Suppressor macrophage (primary cell): ENCODE results near the gene NOSIP.
"Not testable (repeated sequence)": the region's sequence is repeated elsewhere in the genome, so short reads cannot be mapped to it uniquely, and the experiment has no call there.

ENCODE experiments used
- DNase-seq, 4 experiments: peaks; one replicate each; pipeline ENCODE4 v3.0.0-alpha.2; 2020 to 2022
- total RNA-seq, 17 experiments: gene quantifications; one replicate each; lab custom pipeline; 2026; ENCODE audit warnings: mixed read lengths in 6 of 17, inconsistent platforms in 3 of 17; lab: John Stamatoyannopoulos, UW

The NOSIP gene, protein sequence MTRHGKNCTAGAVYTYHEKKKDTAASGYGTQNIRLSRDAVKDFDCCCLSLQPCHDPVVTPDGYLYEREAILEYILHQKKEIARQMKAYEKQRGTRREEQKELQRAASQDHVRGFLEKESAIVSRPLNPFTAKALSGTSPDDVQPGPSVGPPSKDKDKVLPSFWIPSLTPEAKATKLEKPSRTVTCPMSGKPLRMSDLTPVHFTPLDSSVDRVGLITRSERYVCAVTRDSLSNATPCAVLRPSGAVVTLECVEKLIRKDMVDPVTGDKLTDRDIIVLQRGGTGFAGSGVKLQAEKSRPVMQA
- total RNA-seq, result 12.4 to 32.2 (median 18.5) reads per million in 17 experiments

DNA sequence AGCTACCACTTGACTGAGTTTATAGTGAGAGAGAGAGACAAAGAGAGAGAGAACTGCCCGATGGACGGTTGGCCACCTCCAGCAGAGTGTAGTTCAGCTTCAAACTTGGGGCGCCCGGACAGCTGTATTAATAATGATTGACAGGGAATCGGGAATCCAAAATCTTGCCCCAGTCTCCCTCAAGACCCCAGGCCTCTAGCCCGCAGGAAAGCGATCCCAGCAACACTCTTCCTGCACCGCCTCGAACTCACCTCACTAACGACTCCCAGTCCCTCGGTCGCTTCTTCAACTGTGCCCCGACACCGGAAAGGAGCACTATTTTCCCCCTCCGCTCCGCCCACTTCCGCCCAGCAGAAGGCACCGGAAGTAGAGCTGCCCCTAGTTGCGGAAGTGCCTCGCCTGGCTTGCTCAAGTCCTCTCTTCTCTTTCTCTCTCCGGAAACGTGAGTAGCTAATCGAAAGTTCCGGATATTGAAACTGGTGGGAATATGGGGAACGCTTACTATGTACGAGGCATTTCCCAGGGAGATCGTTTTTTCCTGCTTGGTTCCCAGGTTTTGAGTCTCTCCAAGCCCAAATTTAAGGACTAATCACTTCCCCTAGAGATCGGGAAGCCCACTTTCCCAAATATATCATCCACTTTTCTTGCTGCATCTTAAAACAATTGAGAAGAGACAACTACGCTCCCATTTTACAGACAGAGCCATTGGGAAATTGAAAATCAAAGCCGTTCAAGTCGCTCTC, at the start of gene NOSIP:
Gene NOSIP, minus strand, starts transcription at position 293 of the 743 bp plus-strand sequence. CDS start 19,865 bp downstream, outside the sequence.
- DNase-seq, result peak; percentile 96 to 99 (median 98)

DNA sequence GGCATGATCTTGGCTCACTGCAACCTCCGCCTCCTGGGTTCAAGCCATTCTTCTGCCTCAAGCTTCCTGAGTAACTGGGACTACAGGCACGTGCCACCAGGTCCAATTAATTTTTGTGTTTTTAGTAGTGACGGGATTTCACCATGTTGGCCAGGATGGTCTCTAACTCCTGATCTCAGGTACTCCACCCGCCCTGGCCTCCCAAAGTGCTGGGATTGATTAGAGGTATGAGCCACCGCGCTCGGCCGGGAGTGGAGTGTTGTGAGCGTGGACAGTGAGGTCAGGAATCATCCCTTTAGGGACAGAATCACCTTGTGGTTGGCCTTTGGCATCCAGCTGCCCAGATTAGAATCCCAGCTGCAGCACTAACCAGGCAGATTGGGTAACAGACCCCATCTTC, 49.3 kb upstream of the NOSIP start:
- no peak for DNase-seq

DNA sequence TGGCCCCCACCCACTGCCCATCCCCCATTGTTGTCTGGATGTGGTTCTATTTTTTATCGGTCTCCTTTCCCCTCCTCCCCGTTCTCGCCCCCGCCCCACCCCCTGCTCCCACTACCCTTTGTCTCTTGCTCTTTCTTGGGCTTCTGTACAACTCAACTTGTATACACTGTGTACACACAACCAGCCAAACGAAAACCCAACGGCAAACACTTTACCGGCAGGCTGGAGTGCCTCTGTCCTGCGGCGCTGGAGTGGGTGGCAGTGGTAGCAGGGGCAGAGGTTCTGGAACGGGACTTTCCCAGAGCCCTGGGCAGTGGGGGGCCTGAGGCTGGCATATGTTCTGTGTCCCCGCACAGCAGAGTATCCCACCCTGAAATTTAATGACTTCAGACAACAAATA, 45.9 kb upstream of the NOSIP start:
- no peak for DNase-seq

DNA sequence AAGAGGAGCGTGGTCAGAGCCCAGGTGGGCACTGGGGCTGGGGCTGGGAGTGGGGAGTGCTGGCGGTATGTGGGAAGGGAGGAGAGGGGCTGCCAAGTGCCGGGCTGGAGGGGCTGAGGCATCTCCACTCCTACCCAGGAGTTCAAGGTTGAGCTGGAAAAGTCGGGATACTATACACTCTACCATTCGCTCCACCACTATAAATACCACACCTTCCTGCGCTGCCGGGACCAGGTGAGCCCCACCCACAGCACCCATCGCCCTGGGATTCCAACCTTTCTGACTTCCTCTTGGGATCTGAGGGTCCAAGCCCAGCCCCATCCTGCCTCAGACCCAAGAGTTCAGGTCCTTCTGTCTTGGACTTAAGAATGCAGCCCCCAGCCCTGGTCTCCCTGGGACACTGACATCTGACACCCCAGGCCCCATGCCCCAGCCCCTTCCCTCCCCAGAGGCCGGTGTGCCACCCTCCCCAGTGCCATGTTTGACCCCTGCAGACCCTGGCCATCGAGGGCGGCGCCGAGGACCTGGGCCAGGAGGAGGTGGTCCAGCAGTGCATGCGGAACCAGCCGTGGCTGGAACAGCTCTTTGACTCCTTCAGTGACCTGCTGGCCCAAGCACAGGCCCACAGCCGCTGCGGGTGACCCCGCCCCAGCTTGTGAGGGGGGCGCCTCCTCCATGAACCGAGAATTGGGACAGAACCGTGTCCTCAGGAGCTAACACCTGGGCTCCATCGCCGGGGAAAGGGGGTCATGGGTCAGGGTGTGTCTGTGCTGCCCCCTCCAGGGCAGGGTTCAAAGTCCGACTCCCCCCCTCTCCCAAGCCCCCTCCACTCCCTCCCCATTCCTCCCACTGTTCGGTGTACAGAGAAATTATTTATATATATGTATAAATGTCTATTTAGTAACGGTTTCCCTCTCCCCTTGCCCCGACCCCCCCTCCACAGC, 44.9 kb upstream of the NOSIP start:
- no peak for DNase-seq

DNA sequence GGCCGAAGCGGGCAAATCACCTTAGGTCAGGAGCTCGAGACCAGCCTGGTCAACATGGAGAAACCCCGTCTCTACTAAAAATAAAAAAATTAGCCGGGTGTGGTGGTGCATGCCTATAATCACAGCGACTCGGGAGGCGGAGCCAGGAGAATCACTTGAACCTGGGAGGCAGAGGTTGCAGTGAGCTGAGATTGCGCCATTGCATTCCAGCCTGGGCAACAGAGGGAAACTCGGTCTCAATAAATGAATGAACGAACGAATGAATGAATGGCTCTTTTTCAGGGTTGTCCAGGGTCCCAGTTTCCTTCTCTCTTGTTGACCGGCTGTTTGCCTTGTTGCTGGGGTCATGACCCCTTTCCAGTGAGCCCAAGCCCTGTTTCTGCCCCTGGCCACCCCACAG, 37.5 kb upstream of the NOSIP start:
- DNase-seq, result not testable (repeated sequence)

DNA sequence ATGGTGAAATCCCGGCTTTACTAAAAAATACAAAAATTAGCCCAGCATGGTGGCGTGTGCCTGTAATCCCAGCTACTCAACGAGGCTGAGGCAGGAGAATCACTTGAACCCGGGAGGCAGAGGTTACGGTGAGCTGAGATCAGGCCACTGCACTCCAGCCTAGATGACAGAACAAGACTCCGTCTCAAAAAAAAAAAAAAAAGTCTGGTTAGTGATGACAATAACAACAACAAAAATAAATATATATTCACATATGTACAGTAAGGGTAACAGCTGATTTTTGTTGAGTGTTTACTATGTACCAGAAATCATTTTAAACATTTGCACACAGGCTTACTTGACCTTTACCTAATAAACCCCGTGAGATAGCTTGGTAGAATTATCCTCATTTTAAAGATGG, 36.6 kb upstream of the NOSIP start:
- DNase-seq, result no peak

DNA sequence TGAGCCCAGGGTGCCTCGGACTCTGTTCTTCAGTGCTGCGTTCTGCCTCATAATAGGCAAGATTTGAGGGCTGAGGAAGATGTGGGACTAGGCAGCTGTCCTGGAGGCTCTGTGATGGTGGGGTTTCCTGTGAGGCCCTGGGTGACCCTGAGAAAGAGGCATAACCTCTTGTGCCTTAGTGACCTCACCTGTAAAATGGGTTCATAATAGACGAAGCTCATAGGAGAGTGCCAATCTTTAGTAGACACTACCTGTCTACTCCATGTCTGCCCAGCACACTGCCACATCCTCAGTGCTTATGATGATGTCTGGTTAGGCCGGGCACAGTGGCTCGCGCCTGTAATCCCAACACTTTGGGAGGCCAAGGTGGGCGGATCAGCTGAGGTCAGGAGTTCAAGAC, 36.2 kb upstream of the NOSIP start:
- no peak for DNase-seq

DNA sequence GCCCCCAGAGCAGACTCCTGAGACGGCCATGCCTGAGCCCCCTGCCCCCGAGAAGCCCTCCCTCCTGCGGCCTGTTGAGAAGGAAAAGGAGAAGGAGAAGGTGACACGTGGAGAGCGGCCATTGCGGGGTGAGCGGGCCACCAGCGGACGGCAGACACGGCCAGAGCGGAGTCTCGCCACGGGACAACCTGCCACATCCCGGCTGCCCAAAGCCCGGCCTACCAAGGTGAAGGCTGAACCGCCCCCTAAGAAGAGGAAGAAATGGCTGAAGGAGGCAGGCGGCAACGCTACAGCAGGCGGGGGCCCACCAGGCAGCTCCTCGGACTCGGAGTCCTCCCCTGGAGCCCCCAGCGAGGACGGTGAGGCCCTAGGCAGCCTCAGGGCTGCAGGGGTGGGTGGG, 35.5 kb upstream of the NOSIP start:
- no peak for DNase-seq

DNA sequence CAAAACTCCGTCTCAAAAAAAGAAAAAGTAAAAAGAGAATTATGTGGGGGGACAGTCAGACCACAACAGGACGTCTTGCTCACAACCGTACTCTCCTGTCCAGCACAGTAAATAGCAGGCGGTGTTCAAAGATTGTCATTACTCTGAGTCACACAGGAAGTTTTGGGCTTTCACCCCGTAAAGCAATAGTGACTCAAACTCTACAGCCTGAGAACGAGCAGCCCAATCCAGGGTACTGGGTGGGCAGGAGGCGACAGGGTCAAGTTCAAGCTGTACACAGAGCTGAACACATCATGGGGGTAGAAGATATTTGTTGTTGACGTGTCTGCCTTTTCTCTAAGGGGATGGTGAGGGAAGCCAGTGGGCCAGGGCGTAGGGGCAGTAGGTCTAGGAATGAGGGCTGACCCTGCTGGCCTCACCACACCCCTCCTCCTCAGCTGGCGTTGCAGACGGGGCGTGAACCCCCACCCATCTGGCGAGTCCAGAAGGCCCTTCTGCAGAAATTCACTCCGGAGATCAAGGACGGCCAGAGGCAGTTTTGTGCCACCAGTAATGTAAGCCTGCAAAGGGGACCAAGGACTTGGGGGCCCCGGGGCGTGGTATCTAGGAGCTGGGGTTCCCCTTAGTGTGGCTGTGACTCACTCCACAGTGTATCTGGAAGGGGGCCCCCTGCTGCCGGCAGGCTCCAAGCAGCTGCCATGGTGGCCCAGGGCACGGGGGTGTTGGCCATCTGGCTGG, 33.9 kb upstream of the NOSIP start:
- peak; percentile 55 to 81 (median 70) for DNase-seq

DNA sequence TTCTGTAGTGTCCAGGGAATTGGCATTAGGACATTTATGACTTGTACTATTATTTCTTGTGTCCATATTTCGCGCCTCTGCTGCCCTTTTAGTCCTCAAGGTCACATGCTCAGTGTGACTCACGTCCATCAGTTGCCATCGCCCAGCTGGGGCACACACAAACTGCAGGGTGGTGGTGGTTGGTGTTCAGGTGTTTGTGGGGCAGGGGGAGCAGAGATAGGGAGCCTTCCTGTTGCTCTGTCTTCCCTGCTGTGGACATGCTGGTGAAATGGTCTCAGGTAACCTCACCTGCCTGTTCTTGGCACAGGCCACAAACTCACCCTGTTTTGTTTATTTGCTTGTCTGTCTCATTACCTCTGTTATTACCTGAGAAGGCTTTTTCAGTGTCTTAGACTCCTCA, 33.0 kb upstream of the NOSIP start:
- peak; percentile 44 to 70 (median 65) for DNase-seq

DNA sequence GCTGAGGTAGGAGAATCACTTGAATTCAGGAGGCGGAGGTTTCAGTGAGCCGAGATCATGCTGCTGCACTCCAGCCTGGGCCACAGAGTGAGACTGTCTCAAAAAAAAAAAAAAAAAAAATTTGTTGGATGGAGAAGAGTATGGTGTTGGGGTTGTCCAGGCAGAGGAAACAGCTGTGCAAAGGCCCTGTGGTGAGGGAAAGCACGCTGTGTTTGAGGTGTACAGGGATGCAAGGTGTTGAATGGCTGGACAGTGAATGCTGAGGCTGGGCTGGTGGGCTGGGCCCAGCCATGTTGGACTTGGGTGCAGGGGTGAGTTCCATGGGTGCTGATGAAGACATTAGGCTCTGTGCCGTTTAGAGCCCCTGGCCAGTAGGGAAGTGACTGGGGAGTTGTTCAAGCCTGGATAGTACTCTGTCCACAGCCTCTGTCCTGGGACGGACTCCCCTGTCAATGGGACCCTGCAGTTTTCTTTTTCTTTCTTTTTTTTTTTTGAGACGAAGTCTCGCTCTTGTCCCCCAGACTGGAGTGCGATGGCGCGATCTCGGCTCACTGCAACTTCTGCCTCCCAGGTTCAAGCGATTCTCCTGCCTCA, 29.2 kb upstream of the NOSIP start:
- DNase-seq, result no peak

DNA sequence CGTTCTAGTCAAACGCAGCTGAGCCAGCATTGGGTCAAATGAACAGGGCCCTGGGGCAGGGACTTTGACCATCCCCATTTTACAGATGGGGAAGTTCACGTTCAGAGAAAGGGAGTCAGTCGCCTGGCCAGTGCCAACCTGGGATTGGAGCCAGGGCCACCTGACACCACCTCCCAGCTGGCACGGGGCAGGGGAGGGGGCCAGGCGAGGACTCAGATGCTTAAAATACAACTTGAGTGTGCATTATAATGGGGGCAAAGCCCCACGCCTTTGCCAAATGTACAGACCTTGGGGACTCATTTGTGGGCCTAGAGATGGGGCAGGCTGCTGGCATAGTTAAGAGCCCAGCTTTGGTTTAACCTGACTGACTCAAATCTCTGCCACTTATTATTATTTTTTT, 25.2 kb upstream of the NOSIP start:
- DNase-seq, result no peak

DNA sequence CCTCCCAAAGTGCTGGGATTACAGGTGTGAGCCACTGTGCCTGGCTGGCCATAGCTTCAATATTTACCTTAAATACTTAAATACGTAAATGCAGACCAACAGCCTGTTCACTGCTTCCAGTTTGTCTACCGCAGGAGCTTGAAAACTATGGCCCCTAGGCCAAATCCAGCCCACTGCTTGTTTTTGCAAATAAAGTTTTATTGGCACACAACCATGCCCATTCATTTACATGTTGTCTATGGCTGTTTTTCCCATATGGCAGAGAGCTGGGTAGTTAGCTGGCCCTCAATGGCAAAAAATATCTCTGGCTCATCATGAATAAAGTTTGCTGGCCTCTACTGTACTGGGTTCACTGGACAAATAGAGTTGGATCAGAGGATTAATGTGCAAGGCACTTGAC, 22.4 kb upstream of the NOSIP start:
- no peak for DNase-seq

DNA sequence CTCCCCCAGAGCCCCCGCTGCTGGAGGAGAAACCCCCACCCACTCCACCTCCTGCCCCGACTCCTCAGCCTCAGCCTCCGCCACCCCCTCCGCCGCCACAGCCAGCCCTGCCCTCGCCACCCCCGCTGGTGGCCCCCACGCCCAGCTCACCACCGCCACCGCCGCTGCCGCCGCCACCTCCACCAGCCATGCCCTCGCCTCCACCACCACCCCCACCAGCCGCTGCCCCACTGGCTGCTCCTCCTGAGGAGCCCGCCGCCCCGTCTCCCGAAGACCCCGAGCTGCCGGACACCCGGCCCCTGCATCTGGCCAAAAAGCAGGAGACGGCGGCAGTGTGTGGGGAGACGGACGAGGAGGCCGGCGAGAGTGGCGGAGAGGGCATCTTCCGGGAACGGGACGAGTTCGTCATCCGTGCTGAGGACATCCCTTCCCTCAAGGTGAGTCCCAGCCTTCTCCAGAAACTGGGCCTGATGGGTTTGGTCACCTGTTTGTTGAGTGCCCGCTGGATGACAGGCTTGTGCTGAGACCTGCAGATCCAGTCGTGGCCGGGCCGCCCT, 21.2 kb upstream of the NOSIP start:
- DNase-seq, result no peak

DNA sequence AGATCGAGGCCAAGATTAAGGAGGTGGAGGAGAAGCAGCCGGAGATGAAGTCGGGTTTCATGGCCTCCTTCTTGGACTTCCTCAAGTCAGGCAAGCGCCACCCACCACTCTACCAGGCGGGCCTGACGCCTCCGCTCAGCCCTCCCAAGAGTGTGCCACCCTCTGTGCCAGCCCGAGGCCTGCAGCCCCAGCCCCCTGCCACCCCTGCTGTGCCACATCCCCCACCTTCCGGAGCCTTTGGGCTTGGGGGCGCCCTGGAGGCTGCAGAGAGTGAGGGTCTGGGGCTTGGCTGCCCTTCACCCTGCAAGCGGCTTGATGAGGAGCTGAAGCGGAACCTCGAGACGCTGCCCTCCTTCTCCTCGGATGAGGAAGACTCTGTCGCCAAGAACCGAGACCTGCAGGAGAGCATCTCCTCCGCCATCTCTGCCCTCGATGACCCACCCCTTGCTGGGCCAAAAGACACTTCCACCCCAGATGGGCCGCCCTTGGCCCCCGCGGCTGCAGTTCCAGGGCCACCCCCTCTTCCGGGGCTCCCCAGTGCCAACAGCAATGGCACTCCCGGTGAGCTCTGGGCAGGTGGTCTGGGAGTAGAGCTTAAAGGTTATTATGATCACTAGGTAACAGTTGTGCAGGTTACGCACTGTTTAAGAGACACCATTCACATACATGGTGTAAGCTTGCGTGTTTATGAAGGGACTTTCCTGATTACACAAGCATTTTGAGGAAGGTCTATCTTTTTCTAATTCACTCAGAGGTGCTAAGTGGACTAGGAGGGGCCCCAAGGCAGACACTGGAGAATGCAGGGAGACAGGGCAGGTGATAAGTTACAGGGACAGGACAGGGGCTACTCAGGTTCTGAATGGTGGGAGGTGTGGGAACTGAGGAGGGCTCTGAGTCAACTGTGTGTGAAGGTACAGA, 19.3 kb upstream of the NOSIP start:
- peak in 3 of 4 experiments; percentile 9 to 48 (median 40) for DNase-seq

DNA sequence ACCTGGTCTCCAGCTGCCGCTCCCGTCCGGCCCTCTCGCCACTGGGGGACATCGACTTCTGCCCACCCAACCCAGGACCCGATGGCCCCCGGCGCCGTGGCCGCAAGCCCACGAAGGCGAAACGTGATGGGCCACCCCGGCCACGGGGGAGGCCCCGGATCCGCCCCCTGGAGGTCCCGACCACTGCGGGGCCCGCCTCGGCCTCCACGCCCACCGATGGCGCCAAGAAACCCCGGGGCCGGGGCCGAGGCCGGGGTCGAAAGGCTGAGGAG, 17.3 kb upstream of the NOSIP start:
- no peak for DNase-seq

DNA sequence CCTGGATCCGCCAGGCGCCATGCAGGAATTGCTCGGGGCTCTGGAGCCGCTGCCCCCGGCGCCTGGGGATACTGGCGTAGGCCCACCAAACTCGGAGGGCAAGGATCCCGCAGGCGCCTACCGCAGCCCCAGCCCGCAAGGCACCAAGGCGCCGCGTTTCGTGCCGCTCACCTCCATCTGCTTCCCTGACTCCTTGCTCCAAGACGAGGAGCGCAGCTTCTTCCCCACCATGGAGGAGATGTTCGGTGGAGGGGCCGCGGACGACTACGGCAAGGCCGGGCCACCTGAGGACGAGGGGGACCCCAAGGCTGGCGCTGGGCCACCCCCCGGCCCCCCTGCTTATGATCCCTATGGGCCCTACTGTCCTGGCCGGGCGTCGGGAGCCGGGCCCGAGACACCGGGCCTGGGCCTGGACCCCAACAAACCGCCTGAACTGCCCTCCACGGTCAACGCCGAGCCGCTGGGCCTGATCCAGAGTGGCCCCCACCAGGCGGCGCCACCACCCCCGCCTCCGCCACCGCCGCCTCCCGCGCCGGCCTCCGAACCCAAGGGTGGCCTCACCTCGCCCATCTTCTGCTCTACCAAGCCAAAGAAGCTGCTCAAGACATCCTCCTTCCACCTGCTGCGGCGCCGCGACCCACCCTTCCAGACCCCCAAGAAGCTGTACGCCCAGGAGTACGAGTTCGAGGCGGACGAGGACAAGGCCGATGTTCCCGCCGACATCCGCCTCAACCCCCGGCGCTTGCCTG, 16.8 kb upstream of the NOSIP start:
- DNase-seq, result no peak

DNA sequence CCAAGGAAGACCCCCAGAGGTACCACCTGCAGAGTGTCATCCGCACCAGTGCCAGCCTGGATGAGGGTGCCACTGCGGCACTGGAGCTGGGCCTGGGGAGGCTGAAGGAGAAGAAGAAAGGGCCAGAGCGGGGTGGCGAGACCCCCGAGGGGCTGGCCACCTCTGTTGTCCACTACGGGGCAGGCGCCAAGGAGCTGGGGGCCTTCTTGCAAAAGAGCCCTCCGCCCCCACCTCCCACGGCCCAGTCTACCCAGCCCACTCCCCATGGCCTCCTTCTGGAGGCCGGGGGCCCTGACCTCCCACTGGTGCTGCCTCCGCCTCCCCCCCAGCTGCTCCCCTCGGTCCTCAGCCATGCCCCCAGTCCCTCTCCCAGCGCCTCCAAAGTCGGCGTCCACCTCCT, 16.1 kb upstream of the NOSIP start:
- DNase-seq, result no peak

DNA sequence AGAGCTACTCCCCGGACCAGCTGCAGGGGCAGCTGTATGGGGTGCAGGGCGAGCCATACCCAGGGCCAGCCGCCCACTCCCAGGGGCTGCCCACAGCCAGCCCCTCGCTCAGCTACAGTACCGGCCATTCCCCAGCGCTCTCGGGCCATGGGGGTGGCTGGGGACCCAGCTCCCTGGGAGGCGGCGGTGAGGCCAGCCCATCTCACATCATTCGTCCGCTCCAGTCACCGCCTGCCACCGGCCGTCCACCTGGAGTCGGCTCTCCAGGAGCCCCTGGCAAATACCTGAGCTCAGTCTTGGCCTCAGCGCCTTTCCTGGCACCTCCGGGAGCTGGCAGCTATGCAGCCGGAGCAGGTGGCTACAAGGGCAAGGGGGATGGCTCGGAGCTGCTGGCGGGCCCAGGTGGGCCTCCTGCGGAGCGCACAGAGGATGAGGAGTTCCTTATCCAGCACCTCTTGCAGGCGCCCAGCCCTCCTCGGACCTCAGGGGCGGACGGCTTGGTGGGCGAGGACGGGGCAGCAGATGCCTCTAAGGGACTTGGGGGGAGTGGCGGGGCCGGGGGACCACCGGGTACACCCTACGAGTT, 15.6 kb upstream of the NOSIP start:
- no peak for DNase-seq
